Renal cortex interstitium (tissue), 11 donors: ENCODE measurements around the gene TMEM215. TPM values are rescaled to one million over a fixed set of nuclear protein-coding genes. Genes with fewer than 3 reads are reported as not detected.

Source experiments
- DNase-seq, 11 donors: peaks; one replicate each; pipeline ENCODE4 v3.0.0-alpha.2; 2013; ENCODE audit warnings: low read depth in 9 of 11, low spot score in 4 of 11; ENCODE audit errors: extremely low read depth in 1 of 11
- polyA plus RNA-seq, 3 donors: library from polyadenylated mRNA; unstranded; fragments of 120-200 nt; gene quantifications; one replicate each; pipeline ENCODE4 v1.2.1, GENCODE V29; 2013; ENCODE audit not compliant: insufficient read length in 3 of 3

The TMEM215 gene
- polyA plus RNA-seq, 3 donors: 0.12 to 0.24 (median 0.14) TPM

- no peak for DNase-seq
These were observed 40.2 kb downstream of the TMEM215 start for GRCh38 chr9:32823551-32823950.

GRCh38 chr9:32825203-32825602 lies 41.9 kb downstream of the TMEM215 start:
- no peak for DNase-seq

- no peak for DNase-seq
These were observed 45.5 kb downstream of the TMEM215 start for GRCh38 chr9:32828861-32829260.

GRCh38 chr9:32832346-32832745 lies 49.0 kb downstream of the TMEM215 start:
- no peak for DNase-seq

Other genes starting within 250 kb of the TMEM215 start
- gene SMIM27, start 231.2 kb upstream of the TMEM215 start, polyA plus RNA-seq: 10 to 100 TPM; 14.7 to 18.0 (median 17.0) TPM
- gene TOPORS, start 231.0 kb upstream of the TMEM215 start, polyA plus RNA-seq: 10 to 100 TPM; 30.0 to 38.4 (median 30.5) TPM
- 10 to 100 TPM; 73.0 to 83.6 (median 78.9) TPM for gene NDUFB6, start 210.4 kb upstream of the TMEM215 start, polyA plus RNA-seq
- under 1 TPM; 0.08 to 0.15 (median 0.09) TPM for gene TAF1L, start 147.9 kb upstream of the TMEM215 start, polyA plus RNA-seq
- gene APTX, start 218.1 kb downstream of the TMEM215 start, polyA plus RNA-seq: 10 to 100 TPM; 42.0 to 47.7 (median 46.5) TPM
- 100 to 1,000 TPM; 188 to 274 (median 255) TPM for gene DNAJA1, start 241.7 kb downstream of the TMEM215 start, polyA plus RNA-seq